NCI-H226 (cell line): Measurements from ENCODE around the gene PALS1.
"Not testable (repeated sequence)": the region's sequence is repeated elsewhere in the genome, so short reads cannot be mapped to it uniquely, and the experiment has no call there.

ENCODE experiments used
- DNase-seq: peaks from one replicate; pipeline ENCODE4 v3.0.0-alpha.2; 2015

Gene PALS1

DNA sequence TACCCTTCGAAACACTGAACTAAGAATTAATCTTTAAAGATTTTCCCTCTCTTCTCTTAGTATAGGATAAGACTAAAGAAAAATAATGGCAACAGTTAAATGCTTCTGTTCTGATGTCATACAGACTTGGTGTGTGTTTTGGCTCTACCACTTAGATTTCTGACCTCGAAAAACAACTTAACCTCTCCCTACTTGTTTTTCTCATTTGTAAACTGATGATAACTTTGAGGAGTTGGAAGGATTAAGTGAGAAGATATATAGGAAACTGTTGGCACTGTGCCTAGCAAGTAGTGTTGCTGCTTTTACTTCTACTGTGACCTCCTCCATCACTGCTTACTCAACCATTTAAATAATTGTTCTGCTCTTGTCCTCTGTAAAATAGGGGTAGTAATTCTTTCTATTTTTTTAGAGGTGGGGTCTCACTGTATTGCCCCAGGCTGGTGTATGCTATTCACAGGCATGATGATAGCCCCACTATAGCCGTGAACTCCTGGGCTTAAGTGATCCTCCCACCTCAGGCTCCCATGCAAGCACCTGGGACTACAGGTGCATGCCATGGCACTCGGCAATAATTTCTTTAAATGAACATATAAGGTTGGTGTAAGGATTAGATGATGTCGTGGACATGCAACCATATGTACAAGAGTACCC is 22.4 kb downstream of the PALS1 start:
- DNase-seq = peak; percentile 77

DNA sequence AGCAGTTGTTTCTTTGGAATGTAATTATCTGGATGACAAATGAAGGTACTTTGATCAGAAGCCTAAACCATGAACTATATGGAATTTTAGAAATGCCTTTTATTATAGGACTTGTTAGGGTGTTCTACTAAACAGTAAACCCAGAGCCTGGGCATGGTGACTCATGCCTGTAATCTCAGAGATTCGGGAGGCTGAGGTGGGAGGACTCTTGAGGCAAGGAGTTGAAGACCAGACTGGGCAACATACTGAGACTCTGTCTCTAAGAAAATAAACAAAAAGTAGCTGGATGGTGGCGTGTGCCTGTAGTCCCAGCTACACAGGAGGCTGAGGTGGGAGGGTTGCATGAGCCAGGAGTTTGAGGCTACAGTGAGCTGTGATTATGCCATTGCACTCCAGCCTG is 23.9 kb downstream of the PALS1 start:
- DNase-seq = peak; percentile 88

GRCh38 chr14:67267576-67268328 is 26.5 kb downstream of the PALS1 start:
- DNase-seq = no peak

- no peak for DNase-seq
These were observed 27.4 kb downstream of the PALS1 start for GRCh38 chr14:67268426-67269150.

DNA sequence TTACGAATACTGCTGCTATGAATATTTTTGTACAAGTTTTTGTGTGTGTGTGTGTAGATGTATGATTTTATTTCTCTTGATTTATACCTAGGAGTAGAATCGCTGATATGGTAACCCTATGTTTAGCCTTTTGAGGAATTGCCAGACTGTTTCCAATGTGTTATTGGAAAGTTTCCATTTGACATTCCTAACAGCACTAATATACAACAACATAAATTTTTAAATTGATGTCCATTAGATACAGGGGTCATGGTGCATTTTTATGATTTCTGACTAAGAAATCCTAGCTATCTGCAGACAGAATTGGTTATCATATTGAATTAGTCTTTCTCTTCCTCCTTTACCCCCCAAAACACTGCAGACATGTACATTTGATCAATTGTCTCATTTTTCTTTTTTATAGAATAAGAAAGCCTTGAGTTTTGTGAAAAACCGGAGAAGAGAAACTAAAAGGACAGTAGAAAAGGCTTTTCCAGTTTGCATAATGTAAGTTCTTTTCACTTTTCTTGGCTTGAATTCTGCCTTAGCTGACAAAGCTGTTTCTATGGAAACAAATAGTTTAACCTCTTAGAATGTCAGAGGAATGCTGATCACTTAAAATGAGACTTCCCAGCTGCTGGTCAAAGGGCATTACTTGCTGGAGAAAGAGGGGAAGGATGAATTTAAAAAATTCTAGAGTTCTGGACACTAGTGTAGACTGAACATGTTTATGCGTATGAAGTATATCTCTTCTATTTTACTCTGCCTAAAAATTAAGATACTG is 28.2 kb downstream of the PALS1 start:
- DNase-seq = no peak

DNA sequence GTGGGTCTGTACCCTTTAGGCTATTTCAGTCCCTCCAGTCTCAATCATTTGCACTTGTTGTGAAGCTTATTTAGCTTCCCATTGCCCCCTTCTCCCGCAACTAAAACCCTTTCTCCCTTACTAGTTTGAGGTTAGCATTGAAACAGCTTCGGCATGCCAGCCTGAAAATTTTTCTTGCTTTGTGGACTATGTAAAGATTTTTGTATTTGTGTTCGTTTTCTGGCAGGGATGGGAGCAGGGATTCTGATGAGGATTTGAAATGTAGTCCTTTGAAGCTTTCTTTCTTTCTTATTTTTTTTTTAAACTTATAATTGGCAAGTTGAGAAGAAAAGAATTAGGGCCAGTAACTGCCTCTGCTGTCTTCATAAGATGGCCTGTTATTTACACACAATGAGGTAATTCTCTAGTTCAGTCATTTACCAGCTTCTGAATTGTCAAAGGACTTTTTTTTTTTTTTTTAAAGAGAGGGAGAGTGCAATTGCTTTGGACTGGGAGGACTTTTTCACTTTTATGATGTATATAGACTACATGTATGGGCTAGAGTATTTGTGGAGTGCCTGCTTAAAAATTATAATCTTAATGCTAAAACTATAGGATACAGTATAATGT is 29.0 kb downstream of the PALS1 start:
- no peak for DNase-seq

GRCh38 chr14:67270933-67271332 is 29.7 kb downstream of the PALS1 start:
- no peak for DNase-seq

GRCh38 chr14:67273281-67273680 is 32.0 kb downstream of the PALS1 start:
- not testable (repeated sequence) for DNase-seq

GRCh38 chr14:67276131-67276530 is 34.9 kb downstream of the PALS1 start:
- DNase-seq = no peak

GRCh38 chr14:67280506-67280905 is 39.3 kb downstream of the PALS1 start:
- DNase-seq = no peak

GRCh38 chr14:67285876-67286452 is 44.7 kb downstream of the PALS1 start:
- no peak for DNase-seq
